ENCODE data around the gene CSRP2. TPM values are rescaled to one million over a fixed set of nuclear protein-coding genes. Genes with fewer than 3 reads are reported as not detected.

CSRP2 gene
- total and polyA plus RNA-seq, 2 of the 13 experiments (the other 11 are each of a cell fraction or from before 2014, with no cell fraction given) = 7.2 to 8.0 TPM

DNA sequence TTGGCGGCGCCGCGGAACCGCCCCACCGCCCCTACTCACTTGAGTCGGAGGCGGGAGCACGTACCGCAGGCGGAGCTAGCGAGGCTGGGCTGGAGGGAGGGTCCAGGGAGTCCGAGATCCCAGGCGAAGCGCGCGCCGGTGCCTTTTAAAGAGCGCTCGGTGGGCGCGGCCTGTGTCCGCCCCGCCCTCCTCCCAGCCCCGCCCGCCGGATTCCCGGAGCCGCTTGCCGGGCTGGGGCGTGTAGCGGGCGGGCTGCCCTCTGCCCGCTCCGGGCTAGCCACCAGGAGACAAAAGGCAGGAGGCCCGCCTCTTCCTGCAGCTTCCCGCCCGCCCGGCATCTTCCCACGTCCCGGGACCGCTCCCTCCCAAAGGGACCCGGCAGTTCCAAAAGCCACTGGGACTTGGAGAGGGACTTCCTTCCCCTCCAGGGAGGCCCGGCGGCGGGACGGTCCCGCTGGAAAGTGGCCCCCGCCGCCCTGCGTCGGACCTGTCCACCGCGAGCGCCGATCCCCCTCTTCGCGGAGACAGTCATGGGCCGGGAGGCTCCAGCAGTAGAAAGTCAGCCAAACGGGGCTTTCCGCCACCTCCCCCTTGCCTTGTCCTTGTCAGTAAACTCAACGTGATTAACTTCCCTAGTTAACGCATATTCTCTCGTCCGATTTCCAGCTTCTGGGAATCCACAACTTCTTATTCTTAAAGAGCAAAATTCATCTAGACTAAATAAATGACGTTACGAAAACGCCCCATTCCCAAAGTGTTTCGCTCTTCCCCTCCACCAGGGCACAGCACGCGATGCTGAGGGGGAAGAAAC is at the start of gene CSRP2 (continued):
- TF ChIP-seq, protein P1, sequence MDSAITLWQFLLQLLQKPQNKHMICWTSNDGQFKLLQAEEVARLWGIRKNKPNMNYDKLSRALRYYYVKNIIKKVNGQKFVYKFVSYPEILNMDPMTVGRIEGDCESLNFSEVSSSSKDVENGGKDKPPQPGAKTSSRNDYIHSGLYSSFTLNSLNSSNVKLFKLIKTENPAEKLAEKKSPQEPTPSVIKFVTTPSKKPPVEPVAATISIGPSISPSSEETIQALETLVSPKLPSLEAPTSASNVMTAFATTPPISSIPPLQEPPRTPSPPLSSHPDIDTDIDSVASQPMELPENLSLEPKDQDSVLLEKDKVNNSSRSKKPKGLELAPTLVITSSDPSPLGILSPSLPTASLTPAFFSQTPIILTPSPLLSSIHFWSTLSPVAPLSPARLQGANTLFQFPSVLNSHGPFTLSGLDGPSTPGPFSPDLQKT (CRISPR knock-in tag; IDR thresholded peaks at IDR 0.05; ENCODE audit: borderline replicate concordance) = no peak
- TF ChIP-seq CAMTA2 (CRISPR knock-in tag; IDR thresholded peaks at IDR 0.05; ENCODE audit: borderline replicate concordance) (no peak), ATRX (CRISPR knock-in tag; IDR thresholded peaks at IDR 0.05; ENCODE audit: borderline replicate concordance) (no peak), KLF9 (CRISPR knock-in tag; IDR thresholded peaks at IDR 0.05; ENCODE audit: low read depth) (no peak), ZNF10 (CRISPR knock-in tag; IDR thresholded peaks at IDR 0.05; ENCODE audit: borderline replicate concordance, low read depth) (no peak), MAFG (CRISPR knock-in tag; IDR thresholded peaks at IDR 0.05) (no peak), XRCC5 (optimal IDR thresholded peaks at IDR 0.05; ENCODE audit: low read length) (peak; percentile 7), MXD3 (CRISPR knock-in tag; IDR thresholded peaks at IDR 0.05) (peak; percentile 62; the same call in 1 of the 2 replicates), KDM4B (CRISPR knock-in tag; IDR thresholded peaks at IDR 0.05) (no peak), NFKB2 (CRISPR knock-in tag; IDR thresholded peaks at IDR 0.05; ENCODE audit: borderline replicate concordance) (no peak), ZNF276 (CRISPR knock-in tag; IDR thresholded peaks at IDR 0.05; ENCODE audit: low read depth) (no peak), CBX2 (IDR thresholded peaks at IDR 0.05; ENCODE audit: low read depth, low read length) (no peak), CBX2 (CRISPR knock-in tag; IDR thresholded peaks at IDR 0.05; ENCODE audit: low read depth) (0 out of 2 replicates have a peak, but pooled peaks have one; percentile 48), ZNF20 (CRISPR knock-in tag; IDR thresholded peaks at IDR 0.05) (no peak), ZFP62 (CRISPR knock-in tag; IDR thresholded peaks at IDR 0.05) (no peak), STAT6 (CRISPR knock-in tag; IDR thresholded peaks at IDR 0.05; ENCODE audit: borderline replicate concordance) (no peak), ZNF124 (CRISPR knock-in tag; IDR thresholded peaks at IDR 0.05) (no peak)
- TF ChIP-seq, protein P2, sequence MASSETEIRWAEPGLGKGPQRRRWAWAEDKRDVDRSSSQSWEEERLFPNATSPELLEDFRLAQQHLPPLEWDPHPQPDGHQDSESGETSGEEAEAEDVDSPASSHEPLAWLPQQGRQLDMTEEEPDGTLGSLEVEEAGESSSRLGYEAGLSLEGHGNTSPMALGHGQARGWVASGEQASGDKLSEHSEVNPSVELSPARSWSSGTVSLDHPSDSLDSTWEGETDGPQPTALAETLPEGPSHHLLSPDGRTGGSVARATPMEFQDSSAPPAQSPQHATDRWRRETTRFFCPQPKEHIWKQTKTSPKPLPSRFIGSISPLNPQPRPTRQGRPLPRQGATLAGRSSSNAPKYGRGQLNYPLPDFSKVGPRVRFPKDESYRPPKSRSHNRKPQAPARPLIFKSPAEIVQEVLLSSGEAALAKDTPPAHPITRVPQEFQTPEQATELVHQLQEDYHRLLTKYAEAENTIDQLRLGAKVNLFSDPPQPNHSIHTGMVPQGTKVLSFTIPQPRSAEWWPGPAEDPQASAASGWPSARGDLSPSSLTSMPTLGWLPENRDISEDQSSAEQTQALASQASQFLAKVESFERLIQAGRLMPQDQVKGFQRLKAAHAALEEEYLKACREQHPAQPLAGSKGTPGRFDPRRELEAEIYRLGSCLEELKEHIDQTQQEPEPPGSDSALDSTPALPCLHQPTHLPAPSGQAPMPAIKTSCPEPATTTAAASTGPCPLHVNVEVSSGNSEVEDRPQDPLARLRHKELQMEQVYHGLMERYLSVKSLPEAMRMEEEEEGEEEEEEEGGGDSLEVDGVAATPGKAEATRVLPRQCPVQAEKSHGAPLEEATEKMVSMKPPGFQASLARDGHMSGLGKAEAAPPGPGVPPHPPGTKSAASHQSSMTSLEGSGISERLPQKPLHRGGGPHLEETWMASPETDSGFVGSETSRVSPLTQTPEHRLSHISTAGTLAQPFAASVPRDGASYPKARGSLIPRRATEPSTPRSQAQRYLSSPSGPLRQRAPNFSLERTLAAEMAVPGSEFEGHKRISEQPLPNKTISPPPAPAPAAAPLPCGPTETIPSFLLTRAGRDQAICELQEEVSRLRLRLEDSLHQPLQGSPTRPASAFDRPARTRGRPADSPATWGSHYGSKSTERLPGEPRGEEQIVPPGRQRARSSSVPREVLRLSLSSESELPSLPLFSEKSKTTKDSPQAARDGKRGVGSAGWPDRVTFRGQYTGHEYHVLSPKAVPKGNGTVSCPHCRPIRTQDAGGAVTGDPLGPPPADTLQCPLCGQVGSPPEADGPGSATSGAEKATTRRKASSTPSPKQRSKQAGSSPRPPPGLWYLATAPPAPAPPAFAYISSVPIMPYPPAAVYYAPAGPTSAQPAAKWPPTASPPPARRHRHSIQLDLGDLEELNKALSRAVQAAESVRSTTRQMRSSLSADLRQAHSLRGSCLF (CRISPR knock-in tag; IDR thresholded peaks at IDR 0.05; ENCODE audit: borderline replicate concordance) = no peak

Data from HepG2 (cell line).